ENCODE results near the gene MFAP2. TPM values are rescaled to one million over a fixed set of nuclear protein-coding genes. Genes with fewer than 3 reads are reported as not detected.

Gene MFAP2
- total and polyA plus RNA-seq, 8 donors = 4.6 to 19.5 (median 8.7) TPM

GRCh38 chr1:17004466-17005364, 24.3 kb upstream of the MFAP2 start:
- Histone ChIP-seq H3K36me3 (peaks cover 0 to 27% (median 3%) of the 10 kb centered on the region in 3 donors), H3K4me3 (no peak overlapping the region), H3K27ac (no peak overlapping the region), H3K27me3 (no peaks in the 10 kb centered on the region), H3K9me3 (no peaks in the 10 kb centered on the region), H3K4me1 (peaks cover 0 to 3% (median 0%) of the 10 kb centered on the region in 3 donors)
- FAIRE-seq = no peak
- no peak for TF ChIP-seq CTCF (IDR thresholded peaks at IDR 0.05)
- intact Hi-C loops (cut with DNase I) = no loop called here
- WGBS, 2 donors = 92 to 94% methylated on average over 24 of the region's 24 CpGs
- ATAC-seq = no peak
- peak in 1 of 6 donors; percentile 58 for DNase-seq

- no peak for FAIRE-seq
- peaks cover 0 to 37% (median 3%) of the 10 kb centered on the region in 3 donors for H3K36me3 ChIP-seq
Observed at GRCh38 chr1:17002524-17002902, 22.1 kb upstream of the MFAP2 start.

GRCh38 chr1:17001760-17002523, 21.5 kb upstream of the MFAP2 start:
- Histone ChIP-seq H3K4me1 (no peaks in the 10 kb centered on the region), H3K36me3 (peaks cover 0 to 37% (median 3%) of the 10 kb centered on the region in 3 donors), H3K27me3 (no peaks in the 10 kb centered on the region), H3K27ac (no peak overlapping the region), H3K4me3 (no peak overlapping the region), H3K9me3 (no peaks in the 10 kb centered on the region)
- DNase-seq (no peak), FAIRE-seq (no peak), ATAC-seq (no peak)
- intact Hi-C loops (cut with DNase I) = no loop called here
- no peak for TF ChIP-seq CTCF (IDR thresholded peaks at IDR 0.05)
- 90 to 94% methylated on average over 16 to 19 of the region's 19 CpGs for WGBS, 2 donors

More at GRCh38 chr1:17002524-17002902, 22.1 kb upstream of the MFAP2 start:
- ATAC-seq (no peak), DNase-seq (no peak)
- intact Hi-C loops (cut with DNase I) = no loop called here
- no peaks in the 10 kb centered on the region for H3K4me1 ChIP-seq
- no peaks in the 10 kb centered on the region for H3K27me3 ChIP-seq
- WGBS, 2 donors = 90 to 92% methylated on average over 4 of the region's 4 CpGs
- H3K4me3 ChIP-seq = no peak overlapping the region
- no peaks in the 10 kb centered on the region for H3K9me3 ChIP-seq
- no peak for TF ChIP-seq CTCF (IDR thresholded peaks at IDR 0.05)
- no peak overlapping the region for H3K27ac ChIP-seq

GRCh38 chr1:16999863-17000262, 19.4 kb upstream of the MFAP2 start:
- DNase-seq = no peak
- no peak overlapping the region for H3K4me3 ChIP-seq
- ATAC-seq = no peak
- intact Hi-C loops (cut with DNase I) = no loop called here
- H3K27me3 ChIP-seq = no peaks in the 10 kb centered on the region
- H3K9me3 ChIP-seq = no peaks in the 10 kb centered on the region
- H3K36me3 ChIP-seq = peaks cover 0 to 37% (median 0%) of the 10 kb centered on the region in 3 donors
- no peak for FAIRE-seq
- no peak overlapping the region for H3K27ac ChIP-seq
- 89 to 94% methylated on average over 6 to 8 of the region's 8 CpGs for whole genome bisulfite sequencing, 2 donors
- no peak for TF ChIP-seq CTCF (IDR thresholded peaks at IDR 0.05)
- no peaks in the 10 kb centered on the region for H3K4me1 ChIP-seq

All from pancreas (tissue), 10 donors.